PFSK-1 (cell line): ENCODE data around the gene FCRLA.

Experiments used
- FOXP2 ChIP-seq: optimal IDR thresholded peaks from 2 replicates; pipeline ENCODE3; 2011; ENCODE audit warnings: borderline replicate concordance, control low read depth, inconsistent platforms; ENCODE audit not compliant: insufficient read depth; ENCODE audit errors: extremely low read length, extremely low read depth
- POLR2AphosphoS5 ChIP-seq: IDR thresholded peaks from 2 replicates; pipeline ENCODE4 v1.6.1; 2012; ENCODE audit warnings: low read depth, mild to moderate bottlenecking, control low read depth, low read length, moderate library complexity
- REST ChIP-seq, 2 experiments: IDR thresholded peaks; 2 replicates each; pipeline versions ENCODE4 v1.6.1 to v1.8.0; 2011 to 2012; ENCODE audit warnings: low read depth in 2 of 2, low read length in 2 of 2, control low read depth in 1 of 2, inconsistent platforms in 1 of 2, mild to moderate bottlenecking in 1 of 2, moderate library complexity in 1 of 2; ENCODE audit not compliant: insufficient read depth in 1 of 2
- SIN3A ChIP-seq: IDR thresholded peaks from 2 replicates; pipeline ENCODE4 v1.6.1; 2012; ENCODE audit warnings: mild to moderate bottlenecking, low read length, moderate library complexity, borderline replicate concordance; ENCODE audit not compliant: insufficient read depth
- TAF1 ChIP-seq: IDR thresholded peaks from 2 replicates; pipeline ENCODE4 v1.6.1; 2012; ENCODE audit warnings: low read length, control low read depth, borderline replicate concordance; ENCODE audit not compliant: insufficient read depth

The FCRLA gene

GRCh38 chr1:161749509-161750407, 42.7 kb downstream of the FCRLA start, which contains the start of gene DUSP12:
Gene DUSP12, plus strand, starts transcription at chr1:161749786. Its CDS starts 16 bp downstream, at chr1:161749802.
- TF ChIP-seq REST (IDR thresholded peaks at IDR 0.05; ENCODE audit: insufficient read depth in 1 of 2, low read depth in 2 of 2, low read length in 2 of 2) (peak in 1 of 2 experiments; percentile 69; a peak in 3 of 4 replicates), SIN3A (peak; percentile 94), POLR2AphosphoS5 (peak; percentile 92), FOXP2 (peak; percentile 67), TAF1 (peak; percentile 86)

- TF ChIP-seq REST (IDR thresholded peaks at IDR 0.05; ENCODE audit: insufficient read depth in 1 of 2, low read depth in 2 of 2, low read length in 2 of 2), result no peak
Measured at GRCh38 chr1:161763522-161764098, 56.6 kb downstream of the FCRLA start.
